ENCODE data around the gene CPSF7.

CPSF7 gene

DNA sequence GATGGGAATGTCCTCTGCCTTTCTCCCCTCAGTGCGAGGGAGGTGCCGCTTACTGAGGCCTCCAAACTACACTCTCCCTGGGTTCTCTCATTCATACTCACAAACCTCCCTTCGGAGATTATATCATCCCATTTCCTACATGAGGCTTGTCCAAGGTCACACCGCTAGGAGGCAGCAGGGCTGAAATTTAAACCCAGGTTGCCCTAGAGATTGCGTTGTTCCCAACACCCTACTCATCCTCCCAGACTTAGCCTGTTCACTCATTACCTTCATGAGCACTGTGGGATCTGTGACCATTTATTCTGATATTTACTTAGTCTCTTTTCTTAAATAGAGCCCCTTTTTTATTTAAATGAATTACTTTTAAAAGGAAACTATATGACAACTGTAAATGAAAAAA lies 31.2 kb upstream of the CPSF7 start:
- H3K4me1 ChIP-seq (ENCODE audit: insufficient read depth, low read length) = no peaks in the 10 kb centered on the region
- no peak overlapping the region for H3K4me3 ChIP-seq (ENCODE audit: low read depth in 1 of 2, low read length in 2 of 2)
- no peaks in the 10 kb centered on the region for H3K27me3 ChIP-seq (ENCODE audit: insufficient read depth, low read length, poor library complexity)
- DNase-seq (no peak), ATAC-seq (ENCODE audit: insufficient read depth, low read depth) (no peak)
- no peaks in the 10 kb centered on the region for H3K9me3 ChIP-seq (ENCODE audit: insufficient read depth, low read length, severe bottlenecking)
- H4K20me1 ChIP-seq (ENCODE audit: insufficient read depth, low read length) = peaks cover 11% of the 10 kb centered on the region; the same call in 1 of the 2 replicates
- no peak overlapping the region for H2AFZ ChIP-seq (ENCODE audit: low read depth, low read length)
- 0 out of 2 replicates have a peak, but pooled peaks cover 3% of the 10 kb centered on the region for H3K79me2 ChIP-seq (ENCODE audit: insufficient read depth, low read length)
- no peak overlapping the region for H3K27ac ChIP-seq (ENCODE audit: low read length)
- H3K4me2 ChIP-seq (ENCODE audit: insufficient read depth, low read length) = no peak overlapping the region
- no peak overlapping the region for H3K9ac ChIP-seq (ENCODE audit: low read depth, low read length)
- H3K36me3 ChIP-seq (ENCODE audit: insufficient read depth, low read length) = no peaks in the 10 kb centered on the region; the same call in 1 of the 2 replicates
- no peak for TF ChIP-seq EZH2 (IDR thresholded peaks at IDR 0.05; ENCODE audit: borderline replicate concordance, low read depth, low read length, severe bottlenecking)
- TF ChIP-seq CTCF (IDR thresholded peaks at IDR 0.05; ENCODE audit: borderline replicate concordance, extremely low read depth, low read length, poor library complexity, severe bottlenecking) = no peak

- no peak overlapping the region for H2AFZ ChIP-seq (ENCODE audit: low read depth, low read length)
- H3K36me3 ChIP-seq (ENCODE audit: insufficient read depth, low read length) = peaks cover under 1% of the 10 kb centered on the region; the same call in 1 of the 2 replicates
- no peak overlapping the region for H3K9ac ChIP-seq (ENCODE audit: low read depth, low read length)
- ATAC-seq (ENCODE audit: insufficient read depth, low read depth) (no peak), DNase-seq (no peak)
- no peaks in the 10 kb centered on the region for H3K9me3 ChIP-seq (ENCODE audit: insufficient read depth, low read length, severe bottlenecking)
- TF ChIP-seq EZH2 (IDR thresholded peaks at IDR 0.05; ENCODE audit: borderline replicate concordance, low read depth, low read length, severe bottlenecking) (no peak), CTCF (IDR thresholded peaks at IDR 0.05; ENCODE audit: borderline replicate concordance, extremely low read depth, low read length, poor library complexity, severe bottlenecking) (no peak)
- H3K79me2 ChIP-seq (ENCODE audit: insufficient read depth, low read length) = 0 out of 2 replicates have a peak, but pooled peaks cover 3% of the 10 kb centered on the region
- H3K4me3 ChIP-seq (ENCODE audit: low read depth in 1 of 2, low read length in 2 of 2) = no peak overlapping the region
- H3K27ac ChIP-seq (ENCODE audit: low read length) = no peak overlapping the region
- no peak overlapping the region for H3K4me2 ChIP-seq (ENCODE audit: insufficient read depth, low read length)
- H3K27me3 ChIP-seq (ENCODE audit: insufficient read depth, low read length, poor library complexity) = no peaks in the 10 kb centered on the region
- no peaks in the 10 kb centered on the region for H3K4me1 ChIP-seq (ENCODE audit: insufficient read depth, low read length)
- peaks cover 11% of the 10 kb centered on the region; the same call in 1 of the 2 replicates for H4K20me1 ChIP-seq (ENCODE audit: insufficient read depth, low read length)
Observed at GRCh38 chr11:61460474-61460881, 30.7 kb upstream of the CPSF7 start.

- Histone ChIP-seq H3K27ac (ENCODE audit: low read length) (no peak overlapping the region), H3K4me1 (ENCODE audit: insufficient read depth, low read length) (no peaks in the 10 kb centered on the region), H3K9ac (ENCODE audit: low read depth, low read length) (no peak overlapping the region), H3K9me3 (ENCODE audit: insufficient read depth, low read length, severe bottlenecking) (no peaks in the 10 kb centered on the region), H3K4me3 (ENCODE audit: low read depth in 1 of 2, low read length in 2 of 2) (no peak overlapping the region), H3K79me2 (ENCODE audit: insufficient read depth, low read length) (0 out of 2 replicates have a peak, but pooled peaks cover 3% of the 10 kb centered on the region), H3K36me3 (ENCODE audit: insufficient read depth, low read length) (peaks cover 31% of the 10 kb centered on the region), H4K20me1 (ENCODE audit: insufficient read depth, low read length) (peaks cover 10% of the 10 kb centered on the region), H2AFZ (ENCODE audit: low read depth, low read length) (no peak overlapping the region), H3K27me3 (ENCODE audit: insufficient read depth, low read length, poor library complexity) (no peaks in the 10 kb centered on the region), H3K4me2 (ENCODE audit: insufficient read depth, low read length) (no peak overlapping the region)
- DNase-seq (no peak), ATAC-seq (ENCODE audit: insufficient read depth, low read depth) (no peak)
- no peak for TF ChIP-seq EZH2 (IDR thresholded peaks at IDR 0.05; ENCODE audit: borderline replicate concordance, low read depth, low read length, severe bottlenecking)
- no peak for TF ChIP-seq CTCF (IDR thresholded peaks at IDR 0.05; ENCODE audit: borderline replicate concordance, extremely low read depth, low read length, poor library complexity, severe bottlenecking)
Observed at GRCh38 chr11:61454520-61454919, 24.7 kb upstream of the CPSF7 start.

Data from DND-41 (cell line).